Measurements from ENCODE around the gene SEC61B.
"Not testable (repeated sequence)": the region's sequence is repeated elsewhere in the genome, so short reads cannot be mapped to it uniquely, and the experiment has no call there.

Gene SEC61B

DNA sequence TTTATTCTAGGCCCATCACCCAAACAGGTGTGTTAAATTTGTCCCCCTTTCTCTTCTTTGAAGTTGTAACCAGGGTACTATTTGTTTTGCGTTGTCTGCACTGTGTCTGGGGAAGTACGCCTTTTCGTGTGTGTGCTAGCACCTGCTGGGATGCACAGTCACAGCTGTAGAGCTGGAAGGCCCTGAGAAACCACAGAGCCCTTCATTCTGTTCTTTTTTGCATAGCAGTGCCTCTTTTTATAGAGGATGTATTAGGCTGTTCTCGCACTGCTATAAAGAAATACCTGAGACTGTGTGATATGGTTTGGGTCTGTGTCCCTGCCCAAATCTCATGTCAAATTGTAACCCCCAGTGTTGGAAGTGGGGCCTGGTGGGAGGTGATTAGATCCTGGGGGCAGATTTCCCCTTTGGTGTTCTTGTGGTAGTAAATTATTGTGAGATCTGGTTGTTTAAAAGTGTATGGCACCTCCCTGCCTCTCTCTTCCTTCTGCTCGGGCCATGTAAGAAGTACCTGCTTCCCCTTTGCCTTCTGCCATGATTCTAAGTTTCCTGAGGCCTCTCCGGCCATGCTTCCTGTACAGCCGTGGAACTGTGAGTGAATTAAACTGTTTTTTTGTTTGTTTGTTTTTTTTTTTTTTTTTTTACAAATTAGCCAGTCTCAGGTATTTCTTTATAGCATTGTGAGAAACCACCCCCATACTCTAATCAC is 14.0 kb downstream of the SEC61B start:
- no peak for DNase-seq (ENCODE audit: low read depth in 1 of 2, low spot score in 1 of 2)

- DNase-seq (ENCODE audit: low read depth in 1 of 2, low spot score in 1 of 2), result no peak
Measured at GRCh38 chr9:99237356-99237755, 15.3 kb downstream of the SEC61B start.

- not testable (repeated sequence) for DNase-seq (ENCODE audit: low read depth in 1 of 2, low spot score in 1 of 2)
Measured at GRCh38 chr9:99237849-99238248, 15.8 kb downstream of the SEC61B start.

DNA sequence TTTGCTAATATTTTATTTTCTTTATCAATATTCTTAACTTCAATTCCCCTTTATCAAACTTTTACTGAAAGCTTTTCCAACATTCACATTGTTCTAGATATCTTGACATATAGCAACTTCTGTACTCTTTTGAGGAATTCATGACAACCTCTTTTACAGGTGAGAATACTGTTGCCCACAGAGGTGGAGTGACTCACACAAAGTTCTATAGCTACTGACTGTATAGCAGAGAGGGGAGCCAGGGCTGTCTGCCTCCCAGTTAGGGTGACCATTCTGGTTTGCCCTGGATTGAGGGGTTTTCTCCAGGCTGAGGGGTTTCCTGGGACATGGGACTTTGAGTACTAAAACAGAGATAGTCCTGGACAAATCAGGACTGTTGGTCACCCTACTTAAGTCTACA is 16.2 kb downstream of the SEC61B start:
- no peak for DNase-seq (ENCODE audit: low read depth in 1 of 2, low spot score in 1 of 2)

GRCh38 chr9:99239341-99240060 is 17.4 kb downstream of the SEC61B start:
- no peak for DNase-seq (ENCODE audit: low read depth in 1 of 2, low spot score in 1 of 2)

GRCh38 chr9:99241106-99241505 is 19.0 kb downstream of the SEC61B start:
- DNase-seq (ENCODE audit: low read depth in 1 of 2, low spot score in 1 of 2), result no peak

DNA sequence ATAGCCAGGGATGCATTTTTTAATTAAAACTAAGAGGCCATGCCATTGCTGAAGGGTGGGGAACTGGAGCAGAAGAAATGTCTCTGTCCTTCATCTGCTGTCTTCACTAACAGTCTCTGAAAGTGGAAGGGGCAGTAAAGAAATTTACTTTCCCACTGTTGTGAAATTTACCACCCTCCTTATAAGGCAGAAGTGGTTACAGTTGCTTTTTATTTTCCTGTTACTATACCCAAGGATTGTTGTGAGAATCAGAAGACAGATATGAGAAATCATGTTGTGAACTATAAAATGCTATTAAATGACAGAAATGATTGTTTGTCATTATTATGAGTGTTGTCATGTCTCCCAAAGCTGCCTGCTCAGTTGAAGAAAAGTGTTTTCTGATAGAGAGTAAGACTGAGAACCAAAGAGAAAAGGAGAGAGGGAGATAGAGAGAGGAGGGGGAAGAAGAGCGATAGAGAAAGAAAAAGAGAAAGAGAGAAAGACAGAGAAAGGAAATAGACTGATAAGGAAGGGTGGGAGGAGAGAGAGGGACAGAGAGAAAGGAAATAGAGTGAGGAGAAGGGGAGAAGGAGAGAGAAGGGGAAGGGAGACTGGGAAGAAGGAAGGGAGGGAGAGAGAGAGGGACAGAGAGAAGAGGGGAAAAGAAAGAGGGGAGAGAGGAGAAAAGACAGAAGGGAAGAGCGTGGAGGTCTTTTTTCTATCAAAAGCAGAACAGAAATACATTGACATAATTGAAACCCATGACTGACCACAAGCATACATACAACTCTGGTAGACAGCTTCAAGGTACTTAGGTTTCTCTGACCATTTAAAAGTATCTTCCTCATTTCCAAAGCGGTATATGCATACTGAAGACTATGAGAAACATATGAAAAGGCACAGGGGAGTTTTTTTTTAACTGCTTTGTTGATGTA is 22.5 kb downstream of the SEC61B start:
- no peak for DNase-seq (ENCODE audit: low read depth in 1 of 2, low spot score in 1 of 2)

- no peak for DNase-seq (ENCODE audit: low read depth in 1 of 2, low spot score in 1 of 2)
Measured at GRCh38 chr9:99249619-99250018, 27.5 kb downstream of the SEC61B start.

GRCh38 chr9:99251157-99251556 is 29.1 kb downstream of the SEC61B start:
- no peak for DNase-seq (ENCODE audit: low read depth in 1 of 2, low spot score in 1 of 2)

GRCh38 chr9:99253134-99253533 is 31.1 kb downstream of the SEC61B start:
- no peak for DNase-seq (ENCODE audit: low read depth in 1 of 2, low spot score in 1 of 2)

GRCh38 chr9:99253772-99254431 is 31.8 kb downstream of the SEC61B start:
- DNase-seq (ENCODE audit: low read depth in 1 of 2, low spot score in 1 of 2), result peak in 1 of 2 donors; percentile 58

- DNase-seq (ENCODE audit: low read depth in 1 of 2, low spot score in 1 of 2), result no peak
Measured at GRCh38 chr9:99255651-99256050, 33.6 kb downstream of the SEC61B start.

- DNase-seq (ENCODE audit: low read depth in 1 of 2, low spot score in 1 of 2), result no peak
Measured at GRCh38 chr9:99257723-99258389, 35.8 kb downstream of the SEC61B start.

DNA sequence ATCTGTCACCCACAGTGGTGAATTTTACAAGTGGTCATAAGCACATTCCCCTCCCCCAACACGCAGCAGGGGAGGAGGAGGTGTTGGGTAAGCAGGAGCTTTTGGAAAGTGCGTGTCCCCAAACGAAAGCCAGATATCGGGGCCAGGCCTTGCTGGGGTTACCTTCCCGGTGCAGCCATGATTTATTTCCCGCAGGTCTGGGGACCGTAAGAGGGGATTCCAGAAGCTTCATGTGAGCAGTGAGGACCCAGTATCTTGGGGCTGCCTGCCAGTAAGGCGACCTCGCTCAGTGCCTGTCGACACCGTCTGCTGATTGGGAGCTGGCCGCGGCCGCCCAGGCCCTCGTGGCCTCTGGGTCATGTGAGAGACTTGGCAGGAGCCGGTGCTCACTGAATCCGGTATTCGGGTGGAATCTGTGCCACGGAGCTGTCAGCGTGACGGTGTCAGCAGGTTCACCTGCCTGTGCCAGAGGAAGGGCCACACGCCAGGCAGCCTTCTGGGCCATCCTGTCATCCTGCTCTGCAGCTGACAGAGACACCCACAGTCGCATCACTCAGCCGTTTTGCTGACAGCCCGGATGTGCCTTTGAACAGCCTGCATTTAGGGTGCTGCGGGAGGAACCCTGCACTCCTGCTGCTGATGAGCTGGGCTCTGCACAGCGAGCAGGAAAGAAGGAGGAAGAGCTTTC is 37.3 kb downstream of the SEC61B start:
- DNase-seq (ENCODE audit: low read depth in 1 of 2, low spot score in 1 of 2), result no peak

GRCh38 chr9:99261923-99262322 is 39.8 kb downstream of the SEC61B start:
- DNase-seq (ENCODE audit: low read depth in 1 of 2, low spot score in 1 of 2), result no peak

DNA sequence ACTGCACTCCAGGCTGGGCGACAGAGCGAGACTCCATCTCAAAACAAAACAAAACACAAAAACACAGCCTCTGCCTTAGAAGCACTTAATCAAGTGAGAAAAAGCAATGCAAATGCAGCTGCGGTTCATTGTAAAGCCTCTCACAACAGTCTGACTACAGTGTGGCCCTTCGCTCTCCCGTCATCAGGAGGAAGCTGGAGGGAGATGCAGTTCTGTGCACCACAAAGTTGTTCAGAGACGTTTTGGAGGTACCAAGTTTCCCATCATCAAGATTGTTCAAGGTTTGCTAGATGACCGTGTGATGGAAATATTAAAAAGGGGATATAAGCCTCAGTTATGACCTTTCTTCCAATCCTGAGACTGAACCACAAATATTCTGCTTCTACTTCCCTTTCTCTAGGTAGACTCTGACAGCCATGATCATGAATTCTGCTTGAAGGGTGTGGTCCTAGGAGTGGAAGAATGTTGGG is 40.9 kb downstream of the SEC61B start:
- DNase-seq (ENCODE audit: low read depth in 1 of 2, low spot score in 1 of 2), result no peak

- no peak for DNase-seq (ENCODE audit: low read depth in 1 of 2, low spot score in 1 of 2)
Measured at GRCh38 chr9:99264070-99264680, 42.1 kb downstream of the SEC61B start.

- DNase-seq (ENCODE audit: low read depth in 1 of 2, low spot score in 1 of 2), result no peak
Measured at GRCh38 chr9:99265691-99266090, 43.6 kb downstream of the SEC61B start.

GRCh38 chr9:99266255-99267023 is 44.4 kb downstream of the SEC61B start:
- peak; percentile 15 to 19 for DNase-seq (ENCODE audit: low read depth in 1 of 2, low spot score in 1 of 2)

Measured in activated T-helper 1 cell treated with anti-CD3 and anti-CD28 coated beads, Interleukin-2, amount 50 U/mL, for 16 hours (primary cell).